ENCODE measurements around the gene TNNI2.

GRCh38 chr11:1870721-1871466, 32.1 kb downstream of the TNNI2 start:
- TF ChIP-seq CTCF (IDR thresholded peaks at IDR 0.05) = no peak
- TF ChIP-seq POLR2AphosphoS5 (IDR thresholded peaks at IDR 0.05) = no peak
- TF ChIP-seq POLR2A (IDR thresholded peaks at IDR 0.05; ENCODE audit: low read depth) = no peak
- no peak for TF ChIP-seq EP300 (IDR thresholded peaks at IDR 0.05)

Data from esophagus muscularis mucosa (tissue), 4 donors.